Upper lobe of left lung (tissue), 6 donors: ENCODE measurements around the gene SARNP. TPM values are rescaled to one million over a fixed set of nuclear protein-coding genes. Genes with fewer than 3 reads are reported as not detected.

Experiments used
- ATAC-seq, 2 donors: fragments of 200-7000 bp; cut with Tn5 transposase; one replicate each; pipeline ENCODE4 v1.9.1; 2022; ENCODE audit warnings: mild to moderate bottlenecking in 2 of 2, moderate library complexity in 2 of 2; ENCODE audit not compliant: low FRiP score in 2 of 2
- DNase-seq, 2 donors: peaks; one replicate each; pipeline ENCODE4 v3.0.0-alpha.2; 2019 to 2020
- H3K27ac ChIP-seq, 4 donors: fragments of 200-600 bp; sonication (generic); one replicate each; pipeline ENCODE4 v1.5.1; 2016 to 2019
- H3K27me3 ChIP-seq, 4 donors: fragments of 200-600 bp; sonication (generic); one replicate each; pipeline ENCODE4 v1.5.1; 2017 to 2019
- H3K36me3 ChIP-seq, 4 donors: fragments of 200-600 bp; sonication (generic); one replicate each; pipeline ENCODE4 v1.5.1; 2016 to 2019
- H3K4me1 ChIP-seq, 4 donors: fragments of 200-600 bp; sonication (generic); one replicate each; pipeline ENCODE4 v1.5.1; 2018 to 2019
- H3K4me3 ChIP-seq, 4 donors: fragments of 200-600 bp; sonication (generic); one replicate each; pipeline ENCODE4 v1.5.1; 2017 to 2019; ENCODE audit warnings: mild to moderate bottlenecking in 2 of 4, moderate library complexity in 1 of 4
- H3K9me3 ChIP-seq, 4 donors: fragments of 200-600 bp; sonication (generic); one replicate each; pipeline ENCODE4 v1.5.1; 2018 to 2019
- EP300 ChIP-seq, 4 donors: sonication (generic); formaldehyde crosslinking; IDR thresholded peaks; one replicate each; pipeline ENCODE4 v1.5.1; 2017; ENCODE audit warnings: antibody characterized with exemption in 4 of 4, control low read depth in 2 of 4
- POLR2A ChIP-seq, 4 donors: fragments of 450-650 bp; IDR thresholded peaks; one replicate each; pipeline ENCODE4 v1.5.1; 2016 to 2017; ENCODE audit warnings: antibody characterized with exemption in 4 of 4, mild to moderate bottlenecking in 2 of 4
- POLR2AphosphoS5 ChIP-seq, 2 donors: sonication (generic); formaldehyde crosslinking; IDR thresholded peaks; one replicate each; pipeline ENCODE4 v1.5.1; 2017; ENCODE audit warnings: antibody characterized with exemption in 2 of 2
- WGBS, 2 donors: methylation state at CpG; one replicate each; pipeline ENCODE4 v1.1.5; 2017 to 2018; 5-methylcytosine and 5-hydroxymethylcytosine counted together
- total RNA-seq, 6 donors: library from RNA; depleted of rRNA in 4 of 6; stranded (reverse); fragments of >200 nt in 4 of 6; gene quantifications; one replicate each; pipeline versions ENCODE4 v1.1.0 to v1.2.1, GENCODE V29; 2016 to 2021
- TF ChIP-seq, protein P1 (sequence below), 6 experiments: fragments of 450-650 bp in 4 of 6; fragments of 200-600 bp in 2 of 6; sonication (generic) in 2 of 6; IDR thresholded peaks; one replicate each; pipeline ENCODE4 v1.5.1; 2016 to 2019; ENCODE audit warnings: antibody characterized with exemption in 6 of 6
- donor health status: DM: no; HTN: no; CAD: no; lungs with moderate emphysema.
- donor health status: DM: no; HTN: yes; CAD: no; lungs with severe emphysema.

SARNP gene
- total RNA-seq, 6 donors from 2014 or later, result 39.1 to 69.3 (median 54.9) TPM

DNA sequence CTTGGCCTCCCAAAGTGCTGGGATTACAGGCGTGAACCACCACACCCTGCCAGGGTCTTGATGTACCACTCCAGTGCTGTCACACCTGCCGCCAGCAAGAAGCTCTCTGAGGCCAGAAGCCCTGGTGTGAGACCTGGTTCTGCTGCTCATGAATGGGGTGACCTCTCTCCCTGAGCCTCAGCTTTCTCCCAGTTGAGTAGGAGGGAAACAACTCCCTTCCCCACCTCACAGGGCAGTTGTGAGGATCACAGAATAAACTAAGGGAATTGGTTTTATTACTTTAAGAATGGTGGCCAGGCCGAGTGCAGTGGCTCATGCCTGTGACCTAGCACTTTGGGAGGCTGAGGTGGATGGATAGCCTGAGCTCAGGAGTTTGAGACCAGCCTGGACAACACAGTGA lies 82.9 kb downstream of the SARNP start:
- H3K36me3 ChIP-seq, result no peaks in the 10 kb centered on the region
- no peaks in the 10 kb centered on the region for H3K9me3 ChIP-seq
- 93 to 100% methylated on average over 1 to 3 of the region's 3 CpGs for WGBS, 2 donors
- peaks cover 26 to 35% (median 32%) of the 10 kb centered on the region in 4 donors for H3K4me1 ChIP-seq
- H3K4me3 ChIP-seq, result no peak overlapping the region
- H3K27ac ChIP-seq, result no peak overlapping the region
- DNase-seq, result peak in 1 of 2 donors; percentile 9
- TF ChIP-seq EP300 (IDR thresholded peaks at IDR 0.05) (no peak), POLR2AphosphoS5 (IDR thresholded peaks at IDR 0.05) (no peak)
- TF ChIP-seq, protein P1, sequence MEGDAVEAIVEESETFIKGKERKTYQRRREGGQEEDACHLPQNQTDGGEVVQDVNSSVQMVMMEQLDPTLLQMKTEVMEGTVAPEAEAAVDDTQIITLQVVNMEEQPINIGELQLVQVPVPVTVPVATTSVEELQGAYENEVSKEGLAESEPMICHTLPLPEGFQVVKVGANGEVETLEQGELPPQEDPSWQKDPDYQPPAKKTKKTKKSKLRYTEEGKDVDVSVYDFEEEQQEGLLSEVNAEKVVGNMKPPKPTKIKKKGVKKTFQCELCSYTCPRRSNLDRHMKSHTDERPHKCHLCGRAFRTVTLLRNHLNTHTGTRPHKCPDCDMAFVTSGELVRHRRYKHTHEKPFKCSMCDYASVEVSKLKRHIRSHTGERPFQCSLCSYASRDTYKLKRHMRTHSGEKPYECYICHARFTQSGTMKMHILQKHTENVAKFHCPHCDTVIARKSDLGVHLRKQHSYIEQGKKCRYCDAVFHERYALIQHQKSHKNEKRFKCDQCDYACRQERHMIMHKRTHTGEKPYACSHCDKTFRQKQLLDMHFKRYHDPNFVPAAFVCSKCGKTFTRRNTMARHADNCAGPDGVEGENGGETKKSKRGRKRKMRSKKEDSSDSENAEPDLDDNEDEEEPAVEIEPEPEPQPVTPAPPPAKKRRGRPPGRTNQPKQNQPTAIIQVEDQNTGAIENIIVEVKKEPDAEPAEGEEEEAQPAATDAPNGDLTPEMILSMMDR (IDR thresholded peaks at IDR 0.05), result no peak
- ATAC-seq, result no peak
- no peaks in the 10 kb centered on the region for H3K27me3 ChIP-seq

DNA sequence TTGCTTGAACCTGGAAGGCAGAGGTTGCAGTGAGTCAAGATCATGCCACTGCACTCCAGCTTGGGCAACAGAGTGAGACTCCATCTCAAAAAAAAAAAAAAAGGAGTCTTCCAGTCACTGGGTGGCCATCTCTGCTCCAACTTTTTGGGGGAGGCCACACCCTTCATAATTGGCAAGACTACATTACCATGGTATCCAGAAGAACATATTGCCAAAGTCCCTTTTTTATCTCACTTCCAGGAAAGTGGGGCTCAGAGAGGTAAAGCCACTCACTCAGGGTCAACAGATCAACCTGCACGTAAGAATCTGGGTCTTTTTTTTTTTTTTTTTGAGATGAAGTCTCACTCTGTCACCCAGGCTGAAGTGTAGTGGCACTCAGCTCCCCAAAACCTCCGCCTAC lies 83.7 kb downstream of the SARNP start:
- no peak for TF ChIP-seq POLR2A (IDR thresholded peaks at IDR 0.05)
- TF ChIP-seq, protein P1 (IDR thresholded peaks at IDR 0.05), result no peak
- TF ChIP-seq EP300 (IDR thresholded peaks at IDR 0.05), result no peak
- TF ChIP-seq POLR2AphosphoS5 (IDR thresholded peaks at IDR 0.05), result no peak
- 74 to 77% methylated on average over 2 of the region's 2 CpGs for WGBS, 2 donors
- no peaks in the 10 kb centered on the region for H3K36me3 ChIP-seq
- peaks cover 26 to 41% (median 32%) of the 10 kb centered on the region in 4 donors for H3K4me1 ChIP-seq
- H3K9me3 ChIP-seq, result no peaks in the 10 kb centered on the region
- no peaks in the 10 kb centered on the region for H3K27me3 ChIP-seq
- peak in 1 of 2 donors; percentile 8 for DNase-seq
- H3K4me3 ChIP-seq, result no peak overlapping the region
- ATAC-seq, result no peak
- no peak overlapping the region for H3K27ac ChIP-seq

DNA sequence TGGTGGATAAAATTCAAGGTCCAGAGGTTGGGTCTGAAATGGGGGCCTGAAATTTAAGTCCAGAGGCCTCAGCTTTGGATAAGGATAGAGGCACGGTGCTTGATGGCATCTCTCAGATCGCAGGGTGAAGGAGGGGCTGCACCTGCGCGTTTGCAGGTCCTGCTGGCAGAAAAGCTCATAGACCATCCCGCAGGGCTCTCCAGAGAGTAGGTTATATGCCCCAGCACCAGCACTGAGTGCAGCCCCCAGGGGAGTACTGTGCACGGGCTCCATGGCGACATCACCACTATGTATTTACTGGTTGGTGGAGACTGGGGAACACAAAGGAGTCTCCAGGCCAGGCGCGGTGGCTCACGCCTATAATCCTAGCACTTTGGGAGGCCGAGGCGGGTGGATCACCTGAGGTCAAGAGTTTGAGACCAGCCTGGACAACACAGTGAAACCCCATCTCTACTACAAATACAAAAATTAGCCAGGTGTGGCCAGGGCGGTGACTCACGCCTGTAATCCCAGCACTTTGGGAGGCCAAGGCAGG lies 84.4 kb downstream of the SARNP start:
- Histone ChIP-seq H3K9me3 (no peaks in the 10 kb centered on the region), H3K27me3 (no peaks in the 10 kb centered on the region), H3K36me3 (no peaks in the 10 kb centered on the region), H3K4me1 (peaks cover 24 to 36% (median 27%) of the 10 kb centered on the region in 4 donors), H3K4me3 (no peak overlapping the region), H3K27ac (no peak overlapping the region)
- TF ChIP-seq, protein P1 (IDR thresholded peaks at IDR 0.05), result no peak
- no peak for TF ChIP-seq POLR2A (IDR thresholded peaks at IDR 0.05)
- no peak for TF ChIP-seq EP300 (IDR thresholded peaks at IDR 0.05)
- no peak for TF ChIP-seq POLR2AphosphoS5 (IDR thresholded peaks at IDR 0.05)
- DNase-seq (peak in 1 of 2 donors; percentile 19), ATAC-seq (no peak)
- 93% methylated on average over 12 to 14 of the region's 14 CpGs for WGBS, 2 donors

DNA sequence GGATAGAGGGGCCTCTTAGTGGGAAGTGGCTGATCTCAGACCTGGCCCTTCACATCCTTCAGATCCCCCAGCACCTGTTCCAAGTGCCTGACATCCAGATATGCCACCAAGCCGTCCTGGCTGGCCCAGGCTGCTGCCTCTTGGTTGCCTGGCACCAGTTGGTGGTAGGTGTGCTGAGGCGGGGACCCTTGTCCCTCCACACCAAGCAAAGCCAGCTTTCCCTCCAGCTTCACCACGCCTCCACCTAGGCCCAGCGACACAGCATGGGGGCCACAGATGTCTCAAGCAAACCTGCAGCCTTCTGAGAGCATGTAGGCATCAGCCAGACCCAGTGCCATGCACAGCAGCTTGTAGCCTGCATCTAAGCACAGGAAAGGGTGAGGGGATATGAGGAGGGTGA lies 85.2 kb downstream of the SARNP start:
- no peak overlapping the region for H3K4me3 ChIP-seq
- TF ChIP-seq POLR2AphosphoS5 (IDR thresholded peaks at IDR 0.05), result no peak
- no peak for TF ChIP-seq POLR2A (IDR thresholded peaks at IDR 0.05)
- TF ChIP-seq, protein P1 (IDR thresholded peaks at IDR 0.05), result no peak
- no peak for TF ChIP-seq EP300 (IDR thresholded peaks at IDR 0.05)
- no peaks in the 10 kb centered on the region for H3K9me3 ChIP-seq
- ATAC-seq (no peak), DNase-seq (no peak)
- WGBS, 2 donors, result 79 to 86% methylated on average over 4 of the region's 4 CpGs
- H3K27ac ChIP-seq, result no peak overlapping the region
- H3K36me3 ChIP-seq, result peaks cover 0 to under 1% (median 0%) of the 10 kb centered on the region in 4 donors
- peaks cover 20 to 35% (median 26%) of the 10 kb centered on the region in 4 donors for H3K4me1 ChIP-seq
- no peaks in the 10 kb centered on the region for H3K27me3 ChIP-seq
